GM12872 (cell line): ENCODE data around the gene RAD51B.

ENCODE experiments used
- TF ChIP-seq, protein P1 (sequence below): IDR thresholded peaks from 3 replicates; pipeline ENCODE4 v1.5.1; 2011; ENCODE audit warnings: low read depth, mild to moderate bottlenecking, low read length, moderate library complexity; ENCODE audit not compliant: insufficient read depth

RAD51B gene

DNA sequence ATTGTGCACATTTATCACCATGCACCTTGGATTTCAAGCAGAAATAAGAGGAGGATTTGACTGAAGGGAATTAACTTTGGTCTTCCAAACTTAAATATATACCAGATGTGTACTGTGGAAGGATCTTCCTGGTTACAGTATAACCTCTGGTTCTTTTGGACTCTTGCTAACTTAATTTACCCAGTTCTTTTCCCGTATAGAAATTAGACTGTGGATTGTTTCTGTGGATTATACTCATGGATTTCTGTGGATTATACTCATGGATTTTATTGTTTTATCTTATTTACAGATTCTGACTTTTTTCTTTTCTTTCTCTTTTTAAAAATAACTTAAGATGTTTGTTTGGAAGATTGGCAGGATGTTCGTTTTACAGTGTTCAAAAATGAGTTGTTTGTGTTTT is 215.3 kb downstream of the RAD51B start:
- TF ChIP-seq, protein P1, sequence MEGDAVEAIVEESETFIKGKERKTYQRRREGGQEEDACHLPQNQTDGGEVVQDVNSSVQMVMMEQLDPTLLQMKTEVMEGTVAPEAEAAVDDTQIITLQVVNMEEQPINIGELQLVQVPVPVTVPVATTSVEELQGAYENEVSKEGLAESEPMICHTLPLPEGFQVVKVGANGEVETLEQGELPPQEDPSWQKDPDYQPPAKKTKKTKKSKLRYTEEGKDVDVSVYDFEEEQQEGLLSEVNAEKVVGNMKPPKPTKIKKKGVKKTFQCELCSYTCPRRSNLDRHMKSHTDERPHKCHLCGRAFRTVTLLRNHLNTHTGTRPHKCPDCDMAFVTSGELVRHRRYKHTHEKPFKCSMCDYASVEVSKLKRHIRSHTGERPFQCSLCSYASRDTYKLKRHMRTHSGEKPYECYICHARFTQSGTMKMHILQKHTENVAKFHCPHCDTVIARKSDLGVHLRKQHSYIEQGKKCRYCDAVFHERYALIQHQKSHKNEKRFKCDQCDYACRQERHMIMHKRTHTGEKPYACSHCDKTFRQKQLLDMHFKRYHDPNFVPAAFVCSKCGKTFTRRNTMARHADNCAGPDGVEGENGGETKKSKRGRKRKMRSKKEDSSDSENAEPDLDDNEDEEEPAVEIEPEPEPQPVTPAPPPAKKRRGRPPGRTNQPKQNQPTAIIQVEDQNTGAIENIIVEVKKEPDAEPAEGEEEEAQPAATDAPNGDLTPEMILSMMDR, result no peak

- TF ChIP-seq, protein P1, result no peak
Observed at GRCh38 chr14:68036202-68036601, 216.6 kb downstream of the RAD51B start.

DNA sequence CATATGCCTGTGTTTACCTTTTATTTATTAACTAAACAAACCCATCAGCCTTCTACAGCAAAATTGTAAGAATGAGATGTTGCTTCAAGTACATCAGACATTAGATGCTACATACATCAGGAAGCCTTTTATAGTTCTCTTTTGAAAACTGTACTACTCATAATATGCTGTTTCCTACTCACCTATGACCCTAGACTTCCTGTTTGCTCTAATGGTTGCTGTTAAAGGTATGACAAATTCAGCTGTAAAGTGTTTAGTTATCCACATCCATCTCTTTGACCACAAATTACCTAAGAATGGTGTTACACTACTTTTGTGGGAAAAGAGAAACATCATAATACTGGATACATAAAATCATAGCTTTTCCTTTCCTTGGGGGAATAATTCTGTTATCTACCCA is 220.0 kb downstream of the RAD51B start:
- TF ChIP-seq, protein P1, result no peak

- TF ChIP-seq, protein P1, result no peak
Observed at GRCh38 chr14:68040633-68041369, 221.2 kb downstream of the RAD51B start.

- TF ChIP-seq, protein P1, result no peak
Observed at GRCh38 chr14:68041876-68042354, 222.3 kb downstream of the RAD51B start.

GRCh38 chr14:68042586-68043210 is 223.1 kb downstream of the RAD51B start:
- TF ChIP-seq, protein P1, result no peak

- TF ChIP-seq, protein P1, result no peak
Observed at GRCh38 chr14:68043752-68044151, 224.2 kb downstream of the RAD51B start.
